ENCODE data around the gene CACNA2D1. TPM values are rescaled to one million over a fixed set of nuclear protein-coding genes. Genes with fewer than 3 reads are reported as not detected.

CACNA2D1 gene
- total RNA-seq, 1 experiment from 2014 or later: 4.3 TPM

DNA sequence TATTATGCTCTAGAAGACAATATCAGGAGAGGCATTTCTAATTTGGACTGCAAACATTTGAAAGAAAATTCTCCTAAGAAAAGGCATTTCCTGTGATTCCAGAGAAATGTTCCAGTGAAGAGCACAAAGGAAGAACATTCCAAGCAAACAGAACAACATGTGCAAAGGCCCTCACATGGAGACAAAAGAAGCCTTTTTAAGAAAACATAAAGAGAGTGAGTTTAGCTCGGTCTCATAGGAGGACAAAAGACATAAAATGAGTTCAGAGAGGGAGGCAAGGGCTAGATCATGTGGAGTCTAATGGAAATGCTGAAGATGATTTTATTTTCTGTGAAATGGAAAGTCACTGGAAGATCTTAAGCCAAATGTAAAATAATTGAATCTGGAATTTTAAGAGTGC, 404.0 kb downstream of the CACNA2D1 start:
- DNase-seq (ENCODE audit: low read depth): no peak

DNA sequence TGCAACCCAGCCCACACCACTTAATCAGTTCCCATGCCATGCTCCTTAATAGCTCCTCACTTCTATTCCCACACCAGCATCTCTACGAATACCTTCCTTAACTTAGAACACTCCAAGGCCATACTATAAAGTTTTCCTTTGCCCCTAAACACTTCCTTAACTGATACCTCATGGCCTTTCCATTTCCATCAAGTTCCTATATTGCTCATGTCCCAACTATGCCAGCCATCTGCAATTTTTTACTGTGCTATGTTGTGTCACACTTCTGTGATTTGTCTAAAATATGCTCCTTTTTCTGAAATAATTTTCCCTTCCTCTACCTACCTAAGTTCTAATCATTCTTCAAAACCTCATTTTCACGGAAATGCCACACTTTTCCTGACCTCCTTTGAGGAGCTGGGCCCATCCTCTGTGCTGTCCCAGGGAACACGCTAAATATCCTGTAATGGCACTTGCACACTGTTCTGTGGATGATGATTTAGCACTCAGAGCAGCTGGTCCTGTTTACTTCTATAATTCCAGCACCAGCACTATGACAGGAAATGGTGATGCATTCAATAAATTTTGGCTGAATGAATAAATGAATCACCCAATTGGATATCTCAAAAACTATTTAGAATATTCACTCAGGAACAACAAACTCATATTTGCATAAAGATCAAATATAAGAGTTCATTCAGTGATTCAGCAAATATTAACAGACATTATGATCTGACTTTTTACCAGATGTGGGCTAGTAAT, 407.3 kb downstream of the CACNA2D1 start:
- peak; percentile 11 for DNase-seq (ENCODE audit: low read depth)

DNA sequence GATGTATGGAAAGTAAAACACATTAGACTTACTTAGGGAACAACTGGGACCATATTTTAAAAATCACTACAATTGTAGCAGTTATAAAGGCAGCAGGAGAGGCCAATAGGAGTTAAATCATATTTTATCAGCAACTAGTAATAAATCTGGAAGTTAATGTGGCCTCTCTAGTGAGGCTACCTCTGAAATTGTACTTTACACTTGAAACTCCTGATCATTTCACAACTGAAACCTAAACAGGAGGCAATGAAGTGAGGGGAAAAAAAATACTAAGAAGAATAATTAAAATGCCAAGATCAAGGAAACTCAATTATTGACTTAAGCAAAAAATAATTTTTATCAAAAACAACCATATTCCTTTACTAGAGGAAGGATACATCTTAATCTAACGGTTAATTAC, 408.1 kb downstream of the CACNA2D1 start:
- no peak for DNase-seq (ENCODE audit: low read depth)

- no peak for DNase-seq (ENCODE audit: low read depth)
Measured at GRCh38 chr7:82032901-82033300, 410.7 kb downstream of the CACNA2D1 start.

DNA sequence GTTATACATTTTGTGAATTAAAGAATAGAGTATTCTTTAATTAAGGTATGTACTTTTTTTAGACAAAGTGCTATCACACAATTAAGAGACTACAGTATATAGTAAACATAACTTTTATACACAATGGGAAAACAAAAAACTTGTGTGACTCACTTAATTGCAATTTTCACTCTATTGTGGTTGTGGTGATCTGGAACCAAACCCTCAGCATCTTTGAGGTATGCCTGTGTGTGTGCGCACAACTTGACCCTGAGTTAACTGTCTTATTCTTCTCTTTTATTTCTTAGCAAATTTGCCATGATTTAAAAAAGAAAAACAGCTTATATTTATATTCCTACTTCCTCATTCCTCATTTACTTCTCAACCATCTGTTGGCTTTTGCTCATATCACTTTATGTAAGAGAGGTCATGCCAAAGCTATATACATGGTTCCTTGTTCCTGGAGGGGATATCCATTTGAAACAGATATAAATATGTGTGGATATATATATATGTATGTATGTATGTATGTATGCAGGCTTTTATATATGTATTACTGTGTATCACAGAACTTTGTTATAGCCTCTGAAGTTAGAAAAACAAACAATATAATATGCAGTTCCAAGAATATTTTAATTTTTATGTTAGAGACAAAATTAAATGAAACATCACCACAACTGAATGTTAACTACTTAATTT, 414.2 kb downstream of the CACNA2D1 start:
- DNase-seq (ENCODE audit: low read depth): no peak

- DNase-seq (ENCODE audit: low read depth): no peak
Measured at GRCh38 chr7:82028097-82028496, 415.5 kb downstream of the CACNA2D1 start.

GRCh38 chr7:82021713-82022112, 421.9 kb downstream of the CACNA2D1 start:
- no peak for DNase-seq (ENCODE audit: low read depth)

DNA sequence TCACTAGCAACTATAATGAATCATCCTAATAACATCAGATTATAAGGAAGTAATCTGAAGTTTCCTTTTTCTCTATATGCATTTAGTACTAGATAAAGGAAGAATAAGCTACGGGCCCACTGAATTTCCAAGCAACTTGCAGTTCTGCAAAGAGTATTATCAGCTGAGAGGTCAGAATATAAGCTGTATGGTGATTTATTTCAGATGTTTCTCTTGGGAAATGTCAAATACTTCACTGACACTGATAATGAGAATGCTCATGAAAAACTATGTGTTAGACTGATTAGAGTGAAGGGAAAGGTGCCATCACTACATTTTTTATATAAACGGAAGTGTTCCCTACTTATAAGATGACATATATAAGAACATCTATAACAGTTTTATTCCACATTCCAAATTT, 422.5 kb downstream of the CACNA2D1 start:
- DNase-seq (ENCODE audit: low read depth): no peak

DNA sequence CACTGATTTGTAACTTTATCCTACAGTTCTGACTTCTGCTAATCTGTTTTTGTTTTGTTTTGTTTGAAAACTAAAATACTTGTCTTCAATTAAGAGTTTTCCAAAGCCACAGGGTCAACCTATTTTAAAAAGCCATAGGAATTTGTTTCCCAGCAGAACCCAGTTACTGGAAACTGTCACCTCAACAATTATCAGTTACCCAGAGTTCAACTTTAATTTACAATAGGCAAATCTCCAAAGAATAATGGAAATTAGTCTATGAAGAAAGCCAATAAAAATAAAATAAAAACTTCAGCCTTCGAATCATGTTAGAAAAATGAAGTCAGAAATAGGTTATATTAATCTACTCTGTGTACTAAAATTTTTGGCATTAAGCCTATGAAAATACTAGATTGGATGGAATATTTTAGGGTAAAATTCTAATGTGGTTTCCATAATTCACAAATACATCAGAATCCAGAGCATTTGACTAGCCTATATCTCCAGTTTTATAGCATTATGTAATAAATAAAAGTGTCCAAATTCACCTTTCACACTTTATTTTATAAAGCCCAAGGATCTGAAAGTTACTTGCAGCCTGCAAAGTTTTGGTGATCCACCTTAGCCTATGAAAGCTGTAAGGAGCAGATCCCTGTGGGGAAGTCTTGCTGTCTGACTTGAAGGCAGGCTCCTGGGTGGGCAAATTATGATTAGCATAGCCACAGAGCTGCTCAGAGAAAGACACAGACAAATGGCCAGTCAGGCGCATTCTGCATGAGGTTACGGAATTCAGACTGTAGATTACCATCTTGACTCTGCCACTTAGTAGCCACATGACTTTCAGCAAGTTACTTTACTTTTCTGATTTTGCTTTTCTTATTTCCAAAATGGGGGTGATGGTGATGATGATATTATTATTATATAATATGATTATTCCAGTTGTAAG, 423.8 kb downstream of the CACNA2D1 start:
- no peak for DNase-seq (ENCODE audit: low read depth)

GRCh38 chr7:82018226-82018625, 425.4 kb downstream of the CACNA2D1 start:
- no peak for DNase-seq (ENCODE audit: low read depth)

GRCh38 chr7:82017334-82017943, 426.1 kb downstream of the CACNA2D1 start:
- peak; percentile 4 for DNase-seq (ENCODE audit: low read depth)

DNA sequence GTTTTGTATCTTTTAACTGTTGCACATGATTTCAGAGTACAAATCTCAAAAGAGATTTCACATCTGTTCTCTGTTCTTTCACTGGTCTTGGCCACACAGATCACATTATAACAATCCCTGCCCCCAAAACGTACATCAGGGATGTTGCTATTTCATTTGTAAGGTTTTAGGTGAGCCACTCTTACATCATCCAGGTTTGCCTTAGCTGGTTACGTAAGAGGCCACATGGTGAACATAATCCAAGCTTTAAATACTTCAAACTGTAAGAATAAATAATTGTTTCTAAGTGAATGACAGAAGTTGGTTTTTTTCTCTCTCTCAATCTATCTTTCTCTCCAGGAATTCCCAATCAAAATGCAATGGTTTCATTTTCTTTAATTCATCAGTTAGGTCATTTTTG, 427.8 kb downstream of the CACNA2D1 start:
- no peak for DNase-seq (ENCODE audit: low read depth)

GRCh38 chr7:82014574-82014973, 429.0 kb downstream of the CACNA2D1 start:
- peak; percentile 2 for DNase-seq (ENCODE audit: low read depth)

DNA sequence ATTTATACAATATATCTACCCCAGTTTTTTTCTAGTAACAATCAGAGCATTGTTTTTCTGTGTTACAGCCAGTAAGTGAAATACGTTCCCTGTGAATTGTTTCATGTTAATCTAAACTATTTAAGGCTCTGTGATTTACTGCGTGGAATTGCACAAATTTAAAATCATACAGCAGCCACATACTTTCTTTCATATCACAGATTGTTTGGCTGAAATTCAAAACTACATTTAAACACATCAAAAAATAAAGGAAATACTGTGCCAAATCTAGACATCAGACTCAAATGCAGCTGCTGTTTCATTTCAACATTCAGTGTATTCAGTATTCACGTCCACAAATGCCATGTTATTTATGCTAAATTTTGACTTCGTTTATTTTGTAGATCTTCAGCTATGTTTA, 431.1 kb downstream of the CACNA2D1 start:
- no peak for DNase-seq (ENCODE audit: low read depth)

- DNase-seq (ENCODE audit: low read depth): no peak
Measured at GRCh38 chr7:82010416-82010815, 433.2 kb downstream of the CACNA2D1 start.

DNA sequence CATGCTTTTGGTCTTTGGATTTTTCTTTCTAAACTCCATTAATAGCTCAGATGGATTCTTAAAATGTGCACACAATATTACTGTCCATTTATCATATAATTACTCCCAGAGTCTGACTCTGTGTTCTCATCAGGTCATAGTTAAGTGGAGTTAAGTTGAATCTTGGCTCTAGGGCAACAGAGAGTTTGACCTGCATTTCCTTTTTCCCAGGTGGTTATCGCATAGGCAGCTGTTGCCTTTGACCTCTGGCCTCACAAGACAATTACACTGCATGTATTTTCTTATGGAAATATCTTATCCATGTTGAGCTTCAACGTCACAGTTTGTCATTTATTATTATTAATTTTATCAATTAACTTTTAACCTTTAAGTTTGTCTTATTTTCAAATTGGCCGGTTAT, 436.3 kb downstream of the CACNA2D1 start:
- DNase-seq (ENCODE audit: low read depth): no peak

DNA sequence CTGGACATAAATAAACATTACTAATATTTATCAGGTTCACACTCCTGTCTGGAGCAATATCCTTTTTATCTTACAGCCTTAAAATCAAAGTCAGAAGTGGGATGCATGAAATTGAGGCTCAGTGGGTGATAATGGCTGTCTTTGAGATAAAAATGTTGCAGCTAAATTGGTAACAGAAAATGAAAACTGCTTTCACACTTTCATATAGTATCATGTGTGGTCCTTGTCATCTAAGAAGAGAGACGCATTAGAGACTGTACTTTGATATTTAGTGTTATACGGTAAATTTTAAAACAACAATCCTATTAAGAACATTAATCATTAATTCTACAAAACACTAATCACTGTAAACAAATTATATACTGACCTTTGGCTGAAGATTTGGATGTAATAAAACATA, 438.5 kb downstream of the CACNA2D1 start:
- no peak for DNase-seq (ENCODE audit: low read depth)

DNA sequence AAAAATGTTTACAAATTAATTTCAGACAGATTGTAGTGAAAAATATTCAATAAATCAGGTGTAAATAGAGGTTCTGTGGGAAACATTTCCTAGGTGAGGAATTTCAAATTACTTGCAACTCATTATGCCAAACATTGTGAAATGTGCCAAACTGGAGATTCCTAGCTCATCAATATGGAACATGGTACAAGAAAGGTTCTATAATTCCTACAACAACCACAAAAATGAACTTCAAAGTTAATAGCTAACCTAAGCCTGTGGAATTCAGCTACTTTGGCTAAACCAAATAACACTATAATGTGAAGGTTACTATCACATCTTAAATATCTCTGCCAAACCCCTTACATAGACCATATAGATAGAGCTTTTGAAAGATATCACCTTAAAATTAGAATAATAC, 450.4 kb downstream of the CACNA2D1 start:
- DNase-seq (ENCODE audit: low read depth): no peak

GRCh38 chr7:81990395-81990794, 453.2 kb downstream of the CACNA2D1 start:
- DNase-seq (ENCODE audit: low read depth): peak; percentile 1

GRCh38 chr7:81986723-81987470, 456.7 kb downstream of the CACNA2D1 start:
- no peak for DNase-seq (ENCODE audit: low read depth)

- no peak for DNase-seq (ENCODE audit: low read depth)
Measured at GRCh38 chr7:81983406-81983805, 460.2 kb downstream of the CACNA2D1 start.

Measured in Daoy (cell line).